NB4 (cell line): ENCODE measurements around the gene MSANTD1.

Experiments
- DNase-seq: peaks from one replicate; pipeline ENCODE4 v3.0.0; 2010; ENCODE audit warnings: low read depth
- H3K4me3 ChIP-seq: one replicate; pipeline ENCODE4 v1.5.1; 2011; ENCODE audit warnings: mild to moderate bottlenecking, low read depth, low read length, moderate library complexity
- MYC ChIP-seq: IDR thresholded peaks from 2 replicates; pipeline ENCODE4 v1.6.1; 2011; ENCODE audit warnings: low read depth, low read length
- POLR2A ChIP-seq: IDR thresholded peaks from 2 replicates; pipeline ENCODE4 v1.6.1; 2011; ENCODE audit warnings: mild to moderate bottlenecking; ENCODE audit not compliant: insufficient read length; ENCODE audit errors: extremely low read depth
- TF ChIP-seq, protein P1 (sequence below): IDR thresholded peaks from 2 replicates; pipeline ENCODE4 v1.6.1; 2011; ENCODE audit warnings: low read depth, low read length
- TF ChIP-seq, protein P2 (sequence below): IDR thresholded peaks from one replicate; pipeline ENCODE4 v1.5.1; 2012; ENCODE audit warnings: low read depth, low read length

MSANTD1 gene

DNA sequence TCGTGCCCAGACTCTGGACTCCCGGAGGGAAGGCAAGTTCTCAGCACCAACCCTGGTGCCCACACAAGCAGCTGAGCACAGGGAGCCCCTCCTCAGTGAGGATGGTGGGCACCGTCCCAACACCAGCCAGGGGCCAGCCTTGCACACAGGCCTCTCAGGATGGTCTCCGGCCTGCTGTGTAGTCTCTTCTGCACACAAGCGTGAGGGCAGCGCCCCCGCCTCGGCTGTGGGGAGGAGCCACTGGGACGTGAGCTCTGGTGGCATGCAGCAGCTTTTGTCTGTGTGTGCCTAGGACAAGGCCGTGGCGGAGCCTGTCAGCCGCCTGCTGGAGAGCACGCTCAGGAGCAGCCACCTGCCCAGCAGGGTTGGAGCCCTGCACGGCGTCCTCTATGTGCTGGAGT lies 16.1 kb upstream of the MSANTD1 start:
- DNase-seq: no peak
- no peak overlapping the region for H3K4me3 ChIP-seq
- TF ChIP-seq MYC (no peak), POLR2A (no peak)
- TF ChIP-seq, protein P1, sequence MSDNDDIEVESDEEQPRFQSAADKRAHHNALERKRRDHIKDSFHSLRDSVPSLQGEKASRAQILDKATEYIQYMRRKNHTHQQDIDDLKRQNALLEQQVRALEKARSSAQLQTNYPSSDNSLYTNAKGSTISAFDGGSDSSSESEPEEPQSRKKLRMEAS: no peak
- TF ChIP-seq, protein P2, sequence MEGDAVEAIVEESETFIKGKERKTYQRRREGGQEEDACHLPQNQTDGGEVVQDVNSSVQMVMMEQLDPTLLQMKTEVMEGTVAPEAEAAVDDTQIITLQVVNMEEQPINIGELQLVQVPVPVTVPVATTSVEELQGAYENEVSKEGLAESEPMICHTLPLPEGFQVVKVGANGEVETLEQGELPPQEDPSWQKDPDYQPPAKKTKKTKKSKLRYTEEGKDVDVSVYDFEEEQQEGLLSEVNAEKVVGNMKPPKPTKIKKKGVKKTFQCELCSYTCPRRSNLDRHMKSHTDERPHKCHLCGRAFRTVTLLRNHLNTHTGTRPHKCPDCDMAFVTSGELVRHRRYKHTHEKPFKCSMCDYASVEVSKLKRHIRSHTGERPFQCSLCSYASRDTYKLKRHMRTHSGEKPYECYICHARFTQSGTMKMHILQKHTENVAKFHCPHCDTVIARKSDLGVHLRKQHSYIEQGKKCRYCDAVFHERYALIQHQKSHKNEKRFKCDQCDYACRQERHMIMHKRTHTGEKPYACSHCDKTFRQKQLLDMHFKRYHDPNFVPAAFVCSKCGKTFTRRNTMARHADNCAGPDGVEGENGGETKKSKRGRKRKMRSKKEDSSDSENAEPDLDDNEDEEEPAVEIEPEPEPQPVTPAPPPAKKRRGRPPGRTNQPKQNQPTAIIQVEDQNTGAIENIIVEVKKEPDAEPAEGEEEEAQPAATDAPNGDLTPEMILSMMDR: no peak

DNA sequence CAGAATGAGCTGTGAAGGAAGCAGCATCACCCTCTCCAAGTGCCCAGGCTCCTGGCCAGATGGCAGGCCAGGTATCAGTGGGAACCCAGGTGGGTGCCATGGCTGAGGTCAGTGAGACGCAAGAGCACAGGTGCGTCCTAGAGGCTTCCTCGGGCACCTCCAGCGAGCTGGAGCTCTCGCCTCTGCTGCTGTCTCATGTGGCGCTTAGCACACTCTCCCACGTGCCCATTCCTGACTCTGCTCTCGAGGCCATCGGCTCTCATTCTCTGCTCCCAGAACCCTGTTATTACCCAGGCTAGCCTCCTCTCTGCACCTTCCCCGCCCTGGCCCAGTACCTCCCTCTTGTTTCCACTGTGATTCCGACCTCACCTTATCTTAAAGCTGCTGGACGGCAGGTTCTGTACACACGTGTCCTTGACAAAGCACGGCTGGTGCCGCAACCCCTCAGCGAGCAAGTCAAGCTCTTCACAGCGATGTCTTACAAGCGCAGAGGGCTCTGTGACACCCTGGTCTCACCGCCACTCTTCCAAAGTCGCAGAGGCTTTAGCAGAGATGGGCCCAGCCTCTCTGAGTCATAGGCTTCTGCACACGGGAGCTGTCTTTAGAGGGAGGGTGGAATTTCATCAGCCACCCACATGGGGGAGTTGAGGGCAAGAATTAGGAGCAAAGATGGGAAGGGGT lies 15.4 kb upstream of the MSANTD1 start:
- DNase-seq: no peak
- no peak overlapping the region for H3K4me3 ChIP-seq
- TF ChIP-seq, protein P1: no peak
- TF ChIP-seq MYC (no peak), POLR2A (no peak)
- TF ChIP-seq, protein P2: no peak

DNA sequence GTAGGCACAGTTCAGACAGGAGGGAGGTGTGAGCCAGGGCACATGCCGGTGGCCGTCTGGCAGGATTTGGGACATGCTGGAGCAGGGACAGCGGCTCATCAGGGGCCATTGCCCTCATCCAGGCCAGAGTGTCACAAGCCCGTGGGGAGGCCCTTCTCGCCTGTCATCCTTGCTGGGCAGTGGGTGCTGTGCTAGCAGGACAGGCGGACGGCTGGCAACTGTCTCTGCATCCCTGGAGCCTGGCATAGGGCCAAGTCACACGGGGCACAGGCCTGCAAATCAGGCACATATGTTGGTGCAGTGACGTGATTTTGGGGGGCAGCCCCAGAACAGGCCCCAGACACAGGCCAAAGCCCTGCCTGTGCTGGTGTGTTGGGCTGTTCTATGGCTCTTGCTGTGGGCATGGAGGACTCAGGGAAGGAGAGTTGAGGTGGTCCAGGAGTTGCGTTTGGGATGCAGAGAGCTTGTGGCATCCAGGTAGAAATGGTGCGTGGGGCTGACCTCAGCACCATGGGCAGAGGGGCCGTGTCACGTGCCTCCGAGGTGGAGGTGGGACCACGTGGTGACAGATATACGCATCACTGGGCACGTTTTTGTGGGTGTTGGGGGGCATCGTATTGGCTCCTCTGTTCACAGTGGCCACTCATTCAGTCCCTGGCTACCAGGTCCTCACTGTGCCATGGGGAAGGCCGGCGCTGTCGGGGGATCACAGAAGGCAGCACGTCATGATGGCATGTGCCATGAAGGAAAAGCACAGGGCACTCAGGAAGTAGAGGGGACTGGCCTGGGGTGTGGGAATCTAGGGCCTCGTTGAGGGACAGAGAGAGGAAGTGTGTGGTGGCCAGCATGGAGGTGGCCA lies 14.6 kb upstream of the MSANTD1 start:
- TF ChIP-seq, protein P1: no peak
- DNase-seq: no peak
- no peak overlapping the region for H3K4me3 ChIP-seq

DNA sequence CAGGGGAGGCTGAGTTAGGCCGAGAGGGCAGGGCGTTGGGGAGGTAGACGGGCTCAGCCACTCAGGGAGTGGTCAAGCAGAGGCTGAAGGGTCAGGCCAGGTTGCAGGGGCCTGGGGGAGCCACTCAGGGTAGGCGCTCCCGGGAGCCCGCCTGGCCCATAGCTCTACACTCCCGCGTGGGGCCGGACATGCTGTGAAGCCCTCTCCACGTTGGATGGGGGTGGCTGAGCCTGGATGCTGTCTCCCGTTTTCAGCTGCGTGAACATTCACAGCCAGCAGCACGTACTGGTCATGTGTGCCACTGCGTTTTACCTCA lies 14.0 kb upstream of the MSANTD1 start:
- TF ChIP-seq MYC (no peak), POLR2A (no peak)
- TF ChIP-seq, protein P1: no peak
- TF ChIP-seq, protein P2: no peak
- no peak for DNase-seq

DNA sequence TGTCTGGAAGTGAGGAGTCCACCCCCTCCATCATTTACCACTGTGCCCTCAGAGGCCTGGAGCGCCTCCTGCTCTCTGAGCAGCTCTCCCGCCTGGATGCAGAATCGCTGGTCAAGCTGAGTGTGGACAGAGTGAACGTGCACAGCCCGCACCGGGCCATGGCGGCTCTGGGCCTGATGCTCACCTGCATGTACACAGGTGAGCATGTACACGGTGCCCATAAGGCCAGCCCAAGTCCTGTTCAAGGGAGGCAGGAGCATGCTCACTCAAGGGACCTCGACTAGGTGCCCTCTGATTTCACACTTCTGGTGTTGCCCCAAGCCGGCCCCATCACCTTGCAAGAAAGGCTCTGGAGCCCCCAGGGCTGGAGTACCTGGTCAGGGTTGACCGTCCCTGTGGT lies 13.4 kb upstream of the MSANTD1 start:
- TF ChIP-seq MYC (no peak), POLR2A (no peak)
- TF ChIP-seq, protein P2: no peak
- TF ChIP-seq, protein P1: no peak
- H3K4me3 ChIP-seq: no peak overlapping the region
- DNase-seq: no peak

More for the DNA sequence above, 14.0 kb upstream of the MSANTD1 start:
- H3K4me3 ChIP-seq: no peak overlapping the region

DNA sequence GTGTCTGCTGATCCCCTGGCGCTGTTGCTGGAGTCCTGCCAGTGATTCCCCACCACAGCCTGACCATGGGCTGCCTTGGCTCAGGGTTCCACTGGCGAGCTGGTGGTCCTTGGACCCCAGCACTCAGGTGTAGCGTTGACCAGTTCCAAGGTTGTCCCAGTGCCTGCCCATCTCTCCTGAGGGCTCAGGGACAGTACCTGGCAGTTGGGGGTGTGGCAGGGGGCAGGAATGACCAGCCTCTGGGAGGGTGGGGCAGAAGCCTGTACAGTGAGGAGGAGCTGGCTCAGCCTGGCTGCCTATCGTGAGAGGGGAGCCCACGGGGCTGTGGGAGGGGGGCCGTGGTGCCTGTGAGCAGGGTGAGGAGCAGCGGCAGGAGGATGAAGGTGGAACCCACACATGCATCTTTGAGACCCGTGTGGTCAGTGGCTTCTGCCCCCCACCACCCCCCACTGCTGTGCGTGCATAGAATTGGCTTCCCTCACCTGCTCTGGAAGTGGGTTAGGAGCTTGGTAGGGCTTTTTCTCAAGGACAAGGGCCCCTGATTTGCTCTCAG lies 12.6 kb upstream of the MSANTD1 start:
- no peak for DNase-seq
- no peak overlapping the region for H3K4me3 ChIP-seq
- TF ChIP-seq, protein P1: no peak
- no peak for TF ChIP-seq POLR2A
- TF ChIP-seq, protein P2: no peak
